HEK293 (cell line): Measurements from ENCODE around the gene YIPF3.
"Not testable (repeated sequence)": the region's sequence is repeated elsewhere in the genome, so short reads cannot be mapped to it uniquely, and the experiment has no call there.

Experiments used
- SP2 ChIP-seq: fragments of 450-650 bp; formaldehyde crosslinking; IDR thresholded peaks from 2 replicates; pipeline ENCODE4 v1.5.1; 2016; ENCODE audit warnings: missing biosample characterization, missing genetic modification characterization
- SP3 ChIP-seq: fragments of 450-650 bp; formaldehyde crosslinking; IDR thresholded peaks from 2 replicates; pipeline ENCODE4 v1.5.1; 2016; ENCODE audit warnings: missing biosample characterization, missing genetic modification characterization
- ZFP41 ChIP-seq: fragments of 450-650 bp; formaldehyde crosslinking; IDR thresholded peaks from 2 replicates; pipeline ENCODE4 v1.5.1; 2016; ENCODE audit warnings: missing biosample characterization, missing genetic modification characterization, borderline replicate concordance
- ZNF140 ChIP-seq: fragments of 450-650 bp; formaldehyde crosslinking; IDR thresholded peaks from 2 replicates; pipeline ENCODE4 v1.5.1; 2016; ENCODE audit warnings: missing biosample characterization, missing genetic modification characterization
- ZNF174 ChIP-seq: fragments of 450-650 bp; formaldehyde crosslinking; IDR thresholded peaks from 2 replicates; pipeline ENCODE4 v1.5.0; 2017; ENCODE audit warnings: missing biosample characterization, mild to moderate bottlenecking, missing genetic modification characterization
- ZNF530 ChIP-seq: fragments of 450-650 bp; formaldehyde crosslinking; IDR thresholded peaks from 2 replicates; pipeline ENCODE4 v1.5.1; 2016; ENCODE audit warnings: low read depth, missing biosample characterization, missing genetic modification characterization
- TF ChIP-seq, protein P1 (sequence below): fragments of 450-650 bp; formaldehyde crosslinking; IDR thresholded peaks from 2 replicates; pipeline ENCODE4 v1.5.1; 2016; ENCODE audit warnings: missing biosample characterization, missing genetic modification characterization
- TF ChIP-seq, protein P2 (sequence below): fragments of 450-650 bp; formaldehyde crosslinking; IDR thresholded peaks from 2 replicates; pipeline ENCODE4 v1.5.1; 2016; ENCODE audit warnings: missing biosample characterization, missing genetic modification characterization

- TF ChIP-seq SP2 (tag by site-specific recombination); SP3 (tag by site-specific recombination); ZNF174; ZNF530; ZNF140; ZFP41: not testable (repeated sequence)
- TF ChIP-seq, protein P1, sequence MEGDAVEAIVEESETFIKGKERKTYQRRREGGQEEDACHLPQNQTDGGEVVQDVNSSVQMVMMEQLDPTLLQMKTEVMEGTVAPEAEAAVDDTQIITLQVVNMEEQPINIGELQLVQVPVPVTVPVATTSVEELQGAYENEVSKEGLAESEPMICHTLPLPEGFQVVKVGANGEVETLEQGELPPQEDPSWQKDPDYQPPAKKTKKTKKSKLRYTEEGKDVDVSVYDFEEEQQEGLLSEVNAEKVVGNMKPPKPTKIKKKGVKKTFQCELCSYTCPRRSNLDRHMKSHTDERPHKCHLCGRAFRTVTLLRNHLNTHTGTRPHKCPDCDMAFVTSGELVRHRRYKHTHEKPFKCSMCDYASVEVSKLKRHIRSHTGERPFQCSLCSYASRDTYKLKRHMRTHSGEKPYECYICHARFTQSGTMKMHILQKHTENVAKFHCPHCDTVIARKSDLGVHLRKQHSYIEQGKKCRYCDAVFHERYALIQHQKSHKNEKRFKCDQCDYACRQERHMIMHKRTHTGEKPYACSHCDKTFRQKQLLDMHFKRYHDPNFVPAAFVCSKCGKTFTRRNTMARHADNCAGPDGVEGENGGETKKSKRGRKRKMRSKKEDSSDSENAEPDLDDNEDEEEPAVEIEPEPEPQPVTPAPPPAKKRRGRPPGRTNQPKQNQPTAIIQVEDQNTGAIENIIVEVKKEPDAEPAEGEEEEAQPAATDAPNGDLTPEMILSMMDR (tag by site-specific recombination) = not testable (repeated sequence)
- TF ChIP-seq, protein P2, sequence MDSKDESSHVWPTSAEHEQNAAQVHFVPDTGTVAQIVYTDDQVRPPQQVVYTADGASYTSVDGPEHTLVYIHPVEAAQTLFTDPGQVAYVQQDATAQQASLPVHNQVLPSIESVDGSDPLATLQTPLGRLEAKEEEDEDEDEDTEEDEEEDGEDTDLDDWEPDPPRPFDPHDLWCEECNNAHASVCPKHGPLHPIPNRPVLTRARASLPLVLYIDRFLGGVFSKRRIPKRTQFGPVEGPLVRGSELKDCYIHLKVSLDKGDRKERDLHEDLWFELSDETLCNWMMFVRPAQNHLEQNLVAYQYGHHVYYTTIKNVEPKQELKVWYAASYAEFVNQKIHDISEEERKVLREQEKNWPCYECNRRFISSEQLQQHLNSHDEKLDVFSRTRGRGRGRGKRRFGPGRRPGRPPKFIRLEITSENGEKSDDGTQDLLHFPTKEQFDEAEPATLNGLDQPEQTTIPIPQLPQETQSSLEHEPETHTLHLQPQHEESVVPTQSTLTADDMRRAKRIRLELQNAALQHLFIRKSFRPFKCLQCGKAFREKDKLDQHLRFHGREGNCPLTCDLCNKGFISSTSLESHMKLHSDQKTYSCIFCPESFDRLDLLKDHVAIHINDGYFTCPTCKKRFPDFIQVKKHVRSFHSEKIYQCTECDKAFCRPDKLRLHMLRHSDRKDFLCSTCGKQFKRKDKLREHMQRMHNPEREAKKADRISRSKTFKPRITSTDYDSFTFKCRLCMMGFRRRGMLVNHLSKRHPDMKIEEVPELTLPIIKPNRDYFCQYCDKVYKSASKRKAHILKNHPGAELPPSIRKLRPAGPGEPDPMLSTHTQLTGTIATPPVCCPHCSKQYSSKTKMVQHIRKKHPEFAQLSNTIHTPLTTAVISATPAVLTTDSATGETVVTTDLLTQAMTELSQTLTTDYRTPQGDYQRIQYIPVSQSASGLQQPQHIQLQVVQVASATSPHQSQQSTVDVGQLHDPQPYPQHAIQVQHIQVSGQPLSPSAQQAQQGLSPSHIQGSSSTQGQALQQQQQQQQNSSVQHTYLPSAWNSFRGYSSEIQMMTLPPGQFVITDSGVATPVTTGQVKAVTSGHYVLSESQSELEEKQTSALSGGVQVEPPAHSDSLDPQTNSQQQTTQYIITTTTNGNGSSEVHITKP (tag by site-specific recombination) = not testable (repeated sequence)
These were observed 18.4 kb downstream of the YIPF3 start for GRCh38 chr6:43498291-43498690.
